ENCODE measurements around the gene MEIS1.

MEIS1 gene

GRCh38 chr2:66570471-66570870 is 135.5 kb downstream of the MEIS1 start:
- DNase-seq = no peak

- no peak for DNase-seq
Measured at GRCh38 chr2:66571918-66572317, 137.0 kb downstream of the MEIS1 start.

- DNase-seq = no peak
Measured at GRCh38 chr2:66572391-66572790, 137.5 kb downstream of the MEIS1 start.

- DNase-seq = no peak
Measured at GRCh38 chr2:66573416-66573815, 138.5 kb downstream of the MEIS1 start.

GRCh38 chr2:66573821-66574233 is 138.9 kb downstream of the MEIS1 start:
- no peak for DNase-seq

GRCh38 chr2:66574701-66575624 is 140.0 kb downstream of the MEIS1 start:
- peak; percentile 73 to 77 for DNase-seq

GRCh38 chr2:66575625-66576310 is 140.8 kb downstream of the MEIS1 start:
- no peak for DNase-seq

GRCh38 chr2:66576311-66576560 is 141.3 kb downstream of the MEIS1 start:
- DNase-seq = no peak

GRCh38 chr2:66576561-66577320 is 141.8 kb downstream of the MEIS1 start:
- no peak for DNase-seq

GRCh38 chr2:66577321-66578053 is 142.6 kb downstream of the MEIS1 start:
- DNase-seq = no peak

- DNase-seq = no peak
Measured at GRCh38 chr2:66578054-66578686, 143.2 kb downstream of the MEIS1 start.

GRCh38 chr2:66578687-66579106 is 143.8 kb downstream of the MEIS1 start:
- DNase-seq = no peak

GRCh38 chr2:66579186-66580126 is 144.5 kb downstream of the MEIS1 start:
- no peak for DNase-seq

GRCh38 chr2:66580166-66581049 is 145.5 kb downstream of the MEIS1 start:
- DNase-seq = no peak

GRCh38 chr2:66581339-66582103 is 146.6 kb downstream of the MEIS1 start:
- DNase-seq = no peak

GRCh38 chr2:66582104-66582986 is 147.4 kb downstream of the MEIS1 start:
- DNase-seq = no peak

GRCh38 chr2:66582987-66583880 is 148.3 kb downstream of the MEIS1 start:
- DNase-seq = no peak
